Loucy (cell line): Measurements from ENCODE around the gene YAP1.

Source experiments
- EZH2phosphoT487 ChIP-seq: fragments of 200-600 bp; IDR thresholded peaks from 2 replicates; pipeline ENCODE4 v1.6.1; 2018; ENCODE audit warnings: antibody characterized with exemption, mild to moderate bottlenecking, moderate library complexity, borderline replicate concordance
- TF ChIP-seq, protein P1 (sequence below): fragments of 200-600 bp; sonication (generic); conservative IDR thresholded peaks from 2 replicates; pipeline ENCODE4 v1.5.1; 2014; ENCODE audit warnings: mild to moderate bottlenecking, antibody characterized with exemption, low read length

DNA sequence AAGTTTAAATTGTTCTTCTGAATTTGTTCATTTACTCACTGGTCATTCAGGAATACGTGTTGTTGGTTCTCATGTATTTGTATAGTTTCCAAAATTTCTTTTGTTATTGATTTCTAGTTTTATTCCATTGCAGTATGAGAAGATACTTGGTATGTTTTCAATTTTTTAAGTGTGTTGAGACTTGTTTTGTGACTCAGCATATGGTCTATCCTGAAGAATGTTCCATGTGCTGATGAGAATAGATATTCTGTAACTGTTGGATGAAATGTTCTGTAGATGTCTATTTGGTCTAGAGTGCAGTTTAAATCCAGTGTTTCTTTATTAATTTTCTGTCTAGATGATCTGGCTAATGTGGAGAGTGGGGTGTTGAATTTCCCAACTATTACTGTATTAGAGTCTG lies 39.5 kb upstream of the YAP1 start:
- TF ChIP-seq, protein P1, sequence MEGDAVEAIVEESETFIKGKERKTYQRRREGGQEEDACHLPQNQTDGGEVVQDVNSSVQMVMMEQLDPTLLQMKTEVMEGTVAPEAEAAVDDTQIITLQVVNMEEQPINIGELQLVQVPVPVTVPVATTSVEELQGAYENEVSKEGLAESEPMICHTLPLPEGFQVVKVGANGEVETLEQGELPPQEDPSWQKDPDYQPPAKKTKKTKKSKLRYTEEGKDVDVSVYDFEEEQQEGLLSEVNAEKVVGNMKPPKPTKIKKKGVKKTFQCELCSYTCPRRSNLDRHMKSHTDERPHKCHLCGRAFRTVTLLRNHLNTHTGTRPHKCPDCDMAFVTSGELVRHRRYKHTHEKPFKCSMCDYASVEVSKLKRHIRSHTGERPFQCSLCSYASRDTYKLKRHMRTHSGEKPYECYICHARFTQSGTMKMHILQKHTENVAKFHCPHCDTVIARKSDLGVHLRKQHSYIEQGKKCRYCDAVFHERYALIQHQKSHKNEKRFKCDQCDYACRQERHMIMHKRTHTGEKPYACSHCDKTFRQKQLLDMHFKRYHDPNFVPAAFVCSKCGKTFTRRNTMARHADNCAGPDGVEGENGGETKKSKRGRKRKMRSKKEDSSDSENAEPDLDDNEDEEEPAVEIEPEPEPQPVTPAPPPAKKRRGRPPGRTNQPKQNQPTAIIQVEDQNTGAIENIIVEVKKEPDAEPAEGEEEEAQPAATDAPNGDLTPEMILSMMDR, result no peak
- TF ChIP-seq EZH2phosphoT487, result no peak
